Common myeloid progenitor, CD34-positive (primary cell): ENCODE data around the gene GNG14.

Source experiments
- CTCF ChIA-PET: fragments of 350-600 bp; sonication (Branson Sonifier 250); formaldehyde crosslinking; loops from one replicate; lab custom pipeline; 2021; ENCODE audit warnings: antibody characterized with exemption; lab: Charles Lee
- POLR2A ChIA-PET: fragments of 350-600 bp; sonication (Branson Sonifier 250); formaldehyde crosslinking; loops from one replicate; lab custom pipeline; 2021; ENCODE audit warnings: antibody characterized with exemption; lab: Charles Lee
- DNase-seq, 3 donors: peaks; one replicate each; pipeline versions ENCODE4 v3.0.0 to v3.0.0-alpha.2; 2013
- H3K27ac ChIP-seq, 2 experiments: 1 replicate in 1 of 2; 2 replicates in 1 of 2; pipeline ENCODE4 v1.7.0; 2013; ENCODE audit warnings: inconsistent platforms in 2 of 2, low read length in 2 of 2, mild to moderate bottlenecking in 2 of 2, low read depth in 1 of 2, moderate library complexity in 1 of 2; ENCODE audit not compliant: severe bottlenecking in 2 of 2, insufficient read depth in 1 of 2, poor library complexity in 1 of 2
- H3K27me3 ChIP-seq, 5 experiments: replicated peaks in 2 of 5; 1 replicate in 3 of 5; 2 replicates in 2 of 5; pipeline versions ENCODE4 v1.6.1 to v1.7.0; 2013; ENCODE audit warnings: low read length in 4 of 5, mild to moderate bottlenecking in 2 of 5, moderate library complexity in 2 of 5, inconsistent platforms in 1 of 5; ENCODE audit not compliant: insufficient read depth in 5 of 5, control insufficient read depth in 4 of 5
- H3K36me3 ChIP-seq, 4 experiments: 1 replicate in 2 of 4; 2 replicates in 2 of 4; pipeline versions ENCODE4 v1.6.1 to v1.7.0; 2013; ENCODE audit warnings: low read length in 3 of 4, control low read depth in 1 of 4, mild to moderate bottlenecking in 1 of 4; ENCODE audit not compliant: control insufficient read depth in 4 of 4, insufficient read depth in 4 of 4
- H3K4me1 ChIP-seq, 4 experiments: 1 replicate in 3 of 4; 2 replicates in 1 of 4; pipeline versions ENCODE4 v1.6.1 to v1.7.1; 2013; ENCODE audit warnings: low read length in 3 of 4, mild to moderate bottlenecking in 3 of 4, control low read depth in 1 of 4, inconsistent platforms in 1 of 4, moderate library complexity in 1 of 4; ENCODE audit not compliant: control insufficient read depth in 4 of 4, insufficient read depth in 4 of 4; ENCODE audit errors: control extremely low read depth in 1 of 4
- H3K4me3 ChIP-seq, 7 experiments: 1 replicate in 4 of 7; 2 replicates in 3 of 7; pipeline versions ENCODE4 v1.5.1 to v1.7.0; 2013; ENCODE audit warnings: mild to moderate bottlenecking in 7 of 7, low read length in 6 of 7, moderate library complexity in 6 of 7, inconsistent platforms in 2 of 7, low read depth in 2 of 7, control low read depth in 1 of 7; ENCODE audit not compliant: insufficient read depth in 4 of 7, control insufficient read depth in 1 of 7; ENCODE audit errors: extremely low read depth in 1 of 7
- H3K9me3 ChIP-seq, 5 experiments: 1 replicate in 4 of 5; 2 replicates in 1 of 5; pipeline versions ENCODE4 v1.6.1 to v1.7.1; 2013; ENCODE audit warnings: low read length in 4 of 5, mild to moderate bottlenecking in 2 of 5, inconsistent platforms in 1 of 5, low read depth in 1 of 5, moderate library complexity in 1 of 5; ENCODE audit not compliant: control insufficient read depth in 4 of 5, insufficient read depth in 2 of 5; ENCODE audit errors: control extremely low read depth in 1 of 5
- WGBS: methylation state at CpG from one replicate; pipeline ENCODE4 v1.1.5; 2013; ENCODE audit not compliant: insufficient coverage; 5-methylcytosine and 5-hydroxymethylcytosine counted together

GNG14 gene

DNA sequence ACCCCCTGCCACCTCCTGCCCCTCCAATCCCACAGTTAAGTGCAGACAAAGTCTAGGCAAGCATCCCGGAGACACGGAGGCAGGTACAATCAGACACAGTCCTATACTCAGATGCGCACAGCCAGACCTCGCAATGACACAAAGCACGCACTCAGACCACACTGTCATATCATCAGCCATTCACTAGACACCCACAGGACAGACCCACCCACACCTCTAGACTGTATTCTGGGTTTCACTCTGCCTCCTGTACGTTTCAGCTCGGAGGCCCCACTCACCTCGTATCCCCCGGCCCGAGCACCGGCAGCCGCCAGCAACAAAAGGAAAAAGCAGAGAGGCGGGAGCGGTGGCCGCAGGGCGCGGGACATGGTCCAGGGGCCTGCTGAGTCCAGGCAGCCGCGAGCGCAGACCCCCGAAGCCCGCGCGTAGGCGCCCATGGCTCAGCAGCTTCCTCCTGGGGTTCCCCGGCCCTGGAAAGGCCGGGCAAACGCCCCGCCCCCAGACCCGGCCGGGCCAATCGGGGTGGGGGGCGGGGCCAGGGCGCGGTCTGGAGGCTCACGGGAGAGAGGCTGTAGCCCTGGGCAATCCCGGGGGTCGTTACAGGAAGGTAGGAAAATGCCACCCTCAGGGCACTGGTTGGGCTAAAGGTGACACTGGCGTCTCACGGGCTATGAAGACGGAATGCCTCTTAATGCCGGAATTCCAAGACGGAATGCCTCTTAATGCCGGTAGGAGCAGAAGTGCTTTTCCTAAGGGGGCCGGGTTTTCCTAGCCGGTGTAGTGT, 21.3 kb upstream of the GNG14 start, which contains the start of the genes MAN2B1 and WDR83:
MAN2B1 (minus strand) TSS at position 478 of the 784 bp plus-strand sequence; CDS start at position 437, 41 bp downstream.
WDR83 (plus strand) TSS at position 543 of the 784 bp plus-strand sequence. CDS start 2,984 bp downstream, outside the sequence.
- CTCF ChIA-PET = interaction anchor here (1.7 to 2.1 kb wide), 2 partner anchors 10 to 26 kb away, joined by 7 read pairs; no protein-coding TSS in a partner anchor
- H3K4me1 ChIP-seq = peaks cover 4 to 56% (median 49%) of the 10 kb centered on the region in 4 experiments

GRCh38 chr19:12667731-12668302, 20.0 kb upstream of the GNG14 start:
- CTCF ChIA-PET = interaction anchor here (0.7 to 2.1 kb wide), 2 partner anchors 9 to 163 kb away, joined by 3 to 7 read pairs; no protein-coding TSS in a partner anchor
- POLR2A ChIA-PET = interaction anchor here (1.7 kb wide), 1 partner anchor 28 kb away, joined by 4 read pairs; no protein-coding TSS in a partner anchor
- Histone ChIP-seq H3K27me3 (no peaks in the 10 kb centered on the region), H3K36me3 (peaks cover 0 to 35% (median 22%) of the 10 kb centered on the region in 4 experiments), H3K27ac (no peak overlapping the region), H3K4me1 (peaks cover 4 to 56% (median 49%) of the 10 kb centered on the region in 4 experiments), H3K9me3 (no peaks in the 10 kb centered on the region), H3K4me3 (peak overlapping the region in 4 of 7 experiments; percentile 93 to 98 (median 96))
- WGBS = 91% methylated on average over 3 of the region's 4 CpGs
- DNase-seq = no peak

More for the DNA sequence above, 21.3 kb upstream of the GNG14 start, which contains the start of the genes MAN2B1 and WDR83:
- DNase-seq = peak; percentile 69 to 79 (median 76)
- POLR2A ChIA-PET = interaction anchor here (0.6 to 2.1 kb wide), 3 partner anchors 26 to 507 kb away, joined by 4 to 8 read pairs (median 5); no protein-coding TSS in a partner anchor
- Histone ChIP-seq H3K9me3 (no peaks in the 10 kb centered on the region), H3K27me3 (no peaks in the 10 kb centered on the region), H3K27ac (peak within 1 kb of the TSS; percentile 68 to 88), H3K36me3 (peaks cover under 1 to 32% (median 20%) of the 10 kb centered on the region in 4 experiments), H3K4me3 (peak within 1 kb of the TSS; percentile 55 to 95 (median 82))
- 1% methylated on average over 45 of the region's 46 CpGs for WGBS

GRCh38 chr19:12668346-12668745, 19.5 kb upstream of the GNG14 start:
- POLR2A ChIA-PET = interaction anchor here (1.3 to 1.7 kb wide), 2 partner anchors 28 kb away, joined by 3 to 4 read pairs; partner anchors contain the start of gene FBXW9
- CTCF ChIA-PET = interaction anchor here (0.7 to 1.8 kb wide), 2 partner anchors 28 to 163 kb away, joined by 3 to 9 read pairs; no protein-coding TSS in a partner anchor
- WGBS = 89% methylated on average over 8 of the region's 8 CpGs

GRCh38 chr19:12668932-12669269, 18.9 kb upstream of the GNG14 start:
- peak; percentile 51 to 82 (median 81) for DNase-seq
- no peaks in the 10 kb centered on the region for H3K27me3 ChIP-seq
- WGBS = 0% methylated on average over 24 of the region's 24 CpGs
- H3K9me3 ChIP-seq = no peaks in the 10 kb centered on the region
- H3K27ac ChIP-seq = peak overlapping the region; percentile 100
- peaks cover 0 to 29% (median 19%) of the 10 kb centered on the region in 4 experiments for H3K36me3 ChIP-seq
- CTCF ChIA-PET = interaction anchor here (1.8 kb wide), 1 partner anchor 29 kb away, joined by 9 read pairs; no protein-coding TSS in a partner anchor
- peaks cover 4 to 56% (median 49%) of the 10 kb centered on the region in 4 experiments for H3K4me1 ChIP-seq
- POLR2A ChIA-PET = interaction anchor here (1.0 to 1.7 kb wide), 3 partner anchors 27 to 124 kb away, joined by 3 to 4 read pairs (median 3); partner anchors contain the start of gene FBXW9
- H3K4me3 ChIP-seq = peak overlapping the region; percentile 83 to 98 (median 96)

More at GRCh38 chr19:12668346-12668745, 19.5 kb upstream of the GNG14 start:
- Histone ChIP-seq H3K36me3 (peaks cover 0 to 33% (median 22%) of the 10 kb centered on the region in 4 experiments), H3K4me1 (peaks cover 4 to 56% (median 49%) of the 10 kb centered on the region in 4 experiments), H3K4me3 (peak overlapping the region; percentile 83 to 98 (median 96)), H3K27ac (peak overlapping the region; percentile 100), H3K27me3 (no peaks in the 10 kb centered on the region), H3K9me3 (no peaks in the 10 kb centered on the region)
- DNase-seq = no peak

DNA sequence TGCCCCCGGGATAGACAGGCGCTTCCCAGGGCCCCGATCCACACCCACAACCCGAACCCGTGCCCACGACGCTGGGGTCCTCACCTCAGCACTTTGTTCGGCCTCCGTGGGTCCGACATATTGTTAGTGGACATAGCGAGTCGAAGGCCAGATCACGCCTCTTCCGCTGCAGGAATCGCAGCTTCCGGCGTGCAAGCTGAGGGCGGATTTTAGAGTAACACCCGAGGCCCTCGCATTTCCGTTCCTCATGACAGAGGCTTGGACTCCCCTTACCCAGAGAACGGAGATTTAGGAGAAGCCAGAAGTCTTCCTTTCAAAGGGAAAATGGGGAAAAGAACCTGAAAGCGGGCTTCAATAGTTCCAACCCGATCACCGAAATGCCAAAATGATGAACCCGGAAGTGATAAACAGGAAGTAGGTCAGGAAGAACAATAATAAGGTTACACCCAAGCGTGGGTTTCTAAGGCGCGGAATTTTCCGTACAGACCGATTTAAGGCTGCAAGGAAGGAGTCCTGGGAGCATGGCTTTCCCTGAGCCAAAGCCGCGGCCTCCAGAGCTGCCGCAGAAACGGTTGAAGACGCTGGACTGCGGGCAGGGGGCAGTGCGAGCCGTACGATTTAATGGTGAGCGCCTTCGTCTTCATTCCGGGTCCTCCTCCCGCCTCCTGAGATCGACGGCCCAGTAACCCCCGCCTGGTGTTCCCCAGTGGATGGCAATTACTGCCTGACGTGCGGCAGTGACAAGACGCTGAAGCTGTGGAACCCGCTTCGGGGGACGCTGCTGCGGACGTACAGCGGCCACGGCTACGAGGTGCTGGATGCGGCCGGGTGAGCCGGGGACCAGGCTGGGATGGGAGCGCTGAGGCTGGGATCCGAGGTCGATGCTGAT, 18.3 kb upstream of the GNG14 start:
- Histone ChIP-seq H3K4me3 (peak overlapping the region; percentile 83 to 98 (median 96)), H3K27me3 (no peaks in the 10 kb centered on the region)
- CTCF ChIA-PET = interaction anchor here (0.6 to 1.8 kb wide), 3 partner anchors 10 to 539 kb away, joined by 3 to 9 read pairs (median 3); no protein-coding TSS in a partner anchor

More for the DNA sequence above, 18.3 kb upstream of the GNG14 start:
- Histone ChIP-seq H3K36me3 (peaks cover 0 to 29% (median 20%) of the 10 kb centered on the region in 4 experiments), H3K4me1 (peaks cover 4 to 54% (median 46%) of the 10 kb centered on the region in 4 experiments), H3K27ac (peak overlapping the region; percentile 100), H3K9me3 (no peaks in the 10 kb centered on the region)
- POLR2A ChIA-PET = interaction anchor here (0.6 to 1.7 kb wide), 4 partner anchors 10 to 123 kb away, joined by 3 to 4 read pairs (median 4); partner anchors contain the start of gene FBXW9
- DNase-seq = peak; percentile 85 to 86 (median 85)
- WGBS = 0% methylated on average over 47 of the region's 64 CpGs
